ENCODE results near the gene TIGD4.

Gene TIGD4

DNA sequence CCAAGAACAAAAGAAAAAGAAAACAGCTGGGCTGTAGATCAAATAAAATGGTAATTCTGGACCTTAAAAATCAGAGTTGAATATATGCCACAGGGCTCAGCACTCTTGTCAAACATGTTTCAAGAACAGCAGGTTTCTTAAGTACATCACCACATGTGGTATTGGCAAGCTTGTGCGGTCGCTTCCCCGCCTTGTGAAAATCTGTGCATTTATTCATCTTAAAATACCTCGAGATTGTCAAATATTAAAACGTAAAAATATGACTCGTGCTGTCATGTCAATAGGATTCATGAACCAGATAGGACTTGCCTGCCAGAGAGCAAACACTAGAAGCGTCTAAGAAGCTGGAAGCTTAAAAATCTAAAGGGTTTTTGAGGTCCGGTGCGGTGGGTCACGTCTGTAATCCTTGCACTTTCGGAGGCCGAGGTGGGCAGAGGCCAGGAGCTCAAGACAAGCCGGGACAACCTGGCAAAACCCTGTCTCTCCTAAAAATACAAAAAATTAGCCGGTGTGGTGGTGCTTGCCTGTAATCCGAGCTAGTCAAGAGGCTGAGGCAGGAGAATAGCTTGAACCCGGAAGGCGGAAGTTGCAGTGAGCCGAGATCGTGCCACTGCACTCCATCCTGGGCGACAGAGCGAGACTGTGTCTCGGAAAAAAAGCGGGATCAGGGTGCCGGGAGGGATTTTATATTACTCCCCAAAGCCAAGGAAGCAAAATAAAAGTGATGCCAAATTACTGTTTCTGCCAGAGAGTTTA is 59.6 kb downstream of the TIGD4 start:
- H3K27ac ChIP-seq = no peak overlapping the region
- TF ChIP-seq ZFX (IDR thresholded peaks at IDR 0.05) = no peak
- TF ChIP-seq, protein P1, sequence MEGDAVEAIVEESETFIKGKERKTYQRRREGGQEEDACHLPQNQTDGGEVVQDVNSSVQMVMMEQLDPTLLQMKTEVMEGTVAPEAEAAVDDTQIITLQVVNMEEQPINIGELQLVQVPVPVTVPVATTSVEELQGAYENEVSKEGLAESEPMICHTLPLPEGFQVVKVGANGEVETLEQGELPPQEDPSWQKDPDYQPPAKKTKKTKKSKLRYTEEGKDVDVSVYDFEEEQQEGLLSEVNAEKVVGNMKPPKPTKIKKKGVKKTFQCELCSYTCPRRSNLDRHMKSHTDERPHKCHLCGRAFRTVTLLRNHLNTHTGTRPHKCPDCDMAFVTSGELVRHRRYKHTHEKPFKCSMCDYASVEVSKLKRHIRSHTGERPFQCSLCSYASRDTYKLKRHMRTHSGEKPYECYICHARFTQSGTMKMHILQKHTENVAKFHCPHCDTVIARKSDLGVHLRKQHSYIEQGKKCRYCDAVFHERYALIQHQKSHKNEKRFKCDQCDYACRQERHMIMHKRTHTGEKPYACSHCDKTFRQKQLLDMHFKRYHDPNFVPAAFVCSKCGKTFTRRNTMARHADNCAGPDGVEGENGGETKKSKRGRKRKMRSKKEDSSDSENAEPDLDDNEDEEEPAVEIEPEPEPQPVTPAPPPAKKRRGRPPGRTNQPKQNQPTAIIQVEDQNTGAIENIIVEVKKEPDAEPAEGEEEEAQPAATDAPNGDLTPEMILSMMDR (conservative IDR thresholded peaks at IDR 0.05) = no peak

All from C4-2B (cell line).